ENCODE measurements around the gene UNC5B.

The UNC5B gene

DNA sequence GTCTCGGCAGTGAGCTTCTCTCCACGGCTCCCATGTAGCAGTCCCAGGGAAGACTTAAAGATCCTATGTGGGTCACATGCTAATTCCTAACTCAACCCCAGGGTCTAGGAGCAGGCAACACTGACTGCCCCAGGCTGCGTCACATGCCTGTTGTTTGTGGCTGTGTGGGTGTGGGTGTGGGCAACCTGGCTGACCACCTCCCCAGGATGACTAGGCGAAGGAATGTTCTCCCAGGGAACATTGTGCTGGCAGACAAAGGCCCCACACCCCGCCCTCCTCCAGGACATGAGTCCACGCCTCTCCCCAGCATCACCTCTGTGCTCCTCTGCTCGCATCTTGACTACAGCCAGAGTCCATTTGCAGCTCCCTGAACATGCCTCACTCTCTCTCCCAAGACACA lies 137.0 kb downstream of the UNC5B start:
- DNase-seq: no peak

DNA sequence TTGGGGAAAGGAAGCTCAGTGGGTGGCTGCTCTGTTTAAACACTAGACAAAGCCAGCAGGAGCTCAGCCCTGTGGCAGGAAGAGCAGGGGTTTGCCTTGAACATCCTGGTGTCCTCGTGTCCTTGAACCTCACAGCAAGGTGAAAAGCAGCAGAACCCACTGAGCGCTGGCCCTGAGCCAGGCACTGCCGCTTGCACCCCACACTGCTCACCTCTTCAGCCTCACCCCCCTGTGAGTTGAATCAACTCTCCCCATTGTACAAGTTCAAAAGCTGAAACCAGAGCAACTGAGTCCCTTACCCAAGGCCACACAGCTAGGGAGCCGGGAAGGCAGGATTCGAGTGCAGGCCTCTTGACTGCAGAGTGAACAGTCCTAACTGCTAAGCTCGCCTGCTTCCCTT lies 138.7 kb downstream of the UNC5B start:
- no peak for DNase-seq

DNA sequence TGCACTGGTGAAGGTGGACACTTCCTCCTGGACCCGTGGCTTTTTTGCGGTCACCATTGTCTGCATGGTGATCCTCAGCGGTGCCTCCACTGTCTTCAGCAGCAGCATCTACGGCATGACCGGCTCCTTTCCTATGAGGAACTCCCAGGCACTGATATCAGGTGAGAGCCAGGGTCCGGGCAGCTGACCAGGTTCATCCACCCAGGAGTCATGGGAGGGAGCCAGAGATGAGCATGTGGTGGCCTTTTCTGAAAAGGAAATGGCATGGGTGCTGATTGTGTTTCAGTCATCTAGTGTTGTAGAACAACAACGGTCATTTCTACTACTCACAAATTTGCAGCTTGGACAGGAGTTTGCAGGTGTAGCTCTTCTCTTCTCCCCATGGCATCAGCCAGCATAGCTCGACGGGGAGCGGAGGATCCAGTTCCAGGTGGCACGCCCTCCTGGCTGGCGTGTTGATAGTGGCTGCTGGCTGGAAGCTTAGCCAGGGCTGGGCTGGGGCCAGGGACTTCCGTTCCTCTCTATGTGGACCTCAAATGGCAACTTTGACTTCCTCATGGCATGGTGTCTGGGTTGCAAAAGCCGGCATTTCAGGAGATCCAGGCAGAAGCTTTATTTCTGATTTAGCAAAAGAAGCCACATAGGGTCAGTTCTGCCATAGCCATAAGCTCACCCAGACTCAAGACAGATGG lies 139.4 kb downstream of the UNC5B start:
- no peak for DNase-seq
